C4-2B (cell line): ENCODE measurements around the gene RFX7.

Source experiments
- H3K27ac ChIP-seq: fragments of 450-650 bp; 2 replicates; pipeline ENCODE4 v1.5.1; 2017
- ZFX ChIP-seq: fragments of 450-650 bp; IDR thresholded peaks from 2 replicates; pipeline ENCODE4 v1.6.1; 2017
- TF ChIP-seq, protein P1 (sequence below): fragments of 450-650 bp; conservative IDR thresholded peaks from 2 replicates; pipeline ENCODE4 v1.5.1; 2017; ENCODE audit warnings: mild to moderate bottlenecking

The RFX7 gene

DNA sequence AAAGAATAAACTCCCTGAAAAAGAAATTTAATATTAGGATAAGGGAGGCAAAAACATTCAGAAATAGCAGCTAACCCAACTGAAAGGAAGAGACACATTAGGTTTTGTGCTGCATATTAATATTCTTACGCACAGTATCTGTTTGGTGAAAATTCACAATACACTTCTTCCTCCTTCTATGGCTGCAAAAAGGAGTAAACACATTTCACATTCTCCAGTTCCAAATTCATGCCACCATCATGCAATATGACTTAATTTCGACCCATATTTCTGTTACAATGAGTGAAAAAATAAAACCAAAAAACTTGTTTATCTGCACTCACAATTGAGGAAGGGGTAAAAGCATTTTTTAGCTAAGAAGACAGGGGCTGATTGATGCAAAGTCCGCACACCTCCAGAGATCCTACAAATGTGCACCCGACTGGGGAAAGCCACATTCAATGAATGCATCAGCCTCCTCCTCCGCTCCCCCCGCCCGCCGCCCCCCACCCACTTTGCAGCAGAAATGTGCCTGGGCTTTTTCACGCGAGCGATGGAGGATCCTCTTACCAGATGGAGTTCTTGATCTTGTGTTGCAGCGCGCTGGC lies 1.0 kb downstream of the RFX7 start:
- no peak for TF ChIP-seq ZFX
- TF ChIP-seq, protein P1, sequence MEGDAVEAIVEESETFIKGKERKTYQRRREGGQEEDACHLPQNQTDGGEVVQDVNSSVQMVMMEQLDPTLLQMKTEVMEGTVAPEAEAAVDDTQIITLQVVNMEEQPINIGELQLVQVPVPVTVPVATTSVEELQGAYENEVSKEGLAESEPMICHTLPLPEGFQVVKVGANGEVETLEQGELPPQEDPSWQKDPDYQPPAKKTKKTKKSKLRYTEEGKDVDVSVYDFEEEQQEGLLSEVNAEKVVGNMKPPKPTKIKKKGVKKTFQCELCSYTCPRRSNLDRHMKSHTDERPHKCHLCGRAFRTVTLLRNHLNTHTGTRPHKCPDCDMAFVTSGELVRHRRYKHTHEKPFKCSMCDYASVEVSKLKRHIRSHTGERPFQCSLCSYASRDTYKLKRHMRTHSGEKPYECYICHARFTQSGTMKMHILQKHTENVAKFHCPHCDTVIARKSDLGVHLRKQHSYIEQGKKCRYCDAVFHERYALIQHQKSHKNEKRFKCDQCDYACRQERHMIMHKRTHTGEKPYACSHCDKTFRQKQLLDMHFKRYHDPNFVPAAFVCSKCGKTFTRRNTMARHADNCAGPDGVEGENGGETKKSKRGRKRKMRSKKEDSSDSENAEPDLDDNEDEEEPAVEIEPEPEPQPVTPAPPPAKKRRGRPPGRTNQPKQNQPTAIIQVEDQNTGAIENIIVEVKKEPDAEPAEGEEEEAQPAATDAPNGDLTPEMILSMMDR: no peak
- peak overlapping the region; percentile 93 for H3K27ac ChIP-seq

DNA sequence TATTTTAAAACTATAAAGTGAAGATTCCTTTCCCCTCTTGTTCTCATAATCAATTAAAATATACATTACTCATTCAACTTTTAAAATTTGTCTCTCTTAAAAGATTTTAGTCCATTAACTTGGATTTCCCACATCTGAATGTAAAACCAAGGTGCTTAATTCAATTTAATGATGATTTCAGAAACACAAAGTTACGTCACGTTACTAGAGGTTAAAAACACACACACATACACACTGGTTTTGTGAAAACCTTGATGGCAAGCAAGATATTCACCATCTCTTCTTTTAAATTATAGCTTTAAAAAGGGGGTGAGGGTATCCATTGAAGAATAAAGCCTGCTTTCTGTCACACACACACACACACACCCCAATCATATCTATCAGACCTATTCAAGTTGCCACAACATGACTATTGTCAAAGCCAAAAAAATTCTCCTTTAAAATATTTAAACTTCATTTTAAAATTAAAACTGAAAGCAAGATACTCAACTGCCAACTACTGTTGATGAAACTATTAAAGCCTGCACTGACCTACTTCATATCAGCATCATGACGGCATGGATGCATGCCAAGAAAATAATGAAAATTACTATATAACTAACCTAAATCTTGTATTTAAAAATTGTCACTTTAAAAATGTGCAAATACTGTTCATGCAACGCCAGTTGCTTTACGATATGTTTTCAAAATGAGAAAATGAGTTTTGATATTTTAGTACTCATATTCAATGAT lies 2.1 kb downstream of the RFX7 start:
- no peak for TF ChIP-seq ZFX
- TF ChIP-seq, protein P1: no peak
- no peak overlapping the region for H3K27ac ChIP-seq

DNA sequence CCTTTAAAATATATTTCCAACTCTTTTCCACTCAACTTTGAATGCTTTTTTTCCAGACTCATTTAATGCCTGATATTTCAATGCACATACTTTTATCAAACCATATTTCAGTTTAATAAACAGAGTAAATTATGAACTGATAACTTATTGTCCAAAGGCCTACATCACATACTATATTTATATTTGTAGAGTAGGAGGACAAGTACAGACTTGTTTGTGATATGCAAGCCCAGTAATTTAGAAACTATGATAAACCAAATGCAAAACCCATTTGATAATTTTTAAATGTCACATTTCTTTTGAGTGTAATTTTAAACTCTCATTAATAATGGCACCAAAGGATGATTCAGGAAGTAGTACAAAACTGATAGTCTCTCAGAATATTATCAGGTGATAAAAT lies 3.3 kb downstream of the RFX7 start:
- H3K27ac ChIP-seq: no peak overlapping the region
- TF ChIP-seq, protein P1: no peak

DNA sequence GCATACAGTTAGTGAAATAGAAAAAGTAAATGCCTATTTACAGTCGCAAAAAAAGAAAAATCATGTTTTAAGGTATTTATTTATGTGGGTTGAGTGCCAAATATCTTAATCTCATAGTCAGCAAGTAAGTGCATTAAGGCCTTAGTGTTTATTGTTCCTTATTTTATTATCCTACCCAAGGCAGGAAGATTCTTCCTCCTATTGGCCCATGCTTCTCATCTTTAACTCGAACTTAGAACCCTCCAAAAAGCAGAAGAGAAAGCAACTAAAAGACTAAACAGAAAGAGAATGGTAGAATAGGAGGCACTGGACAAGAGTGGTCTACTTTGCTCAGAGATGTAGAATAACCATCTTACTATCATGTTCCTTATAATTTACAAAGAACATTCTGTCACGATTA lies 7.5 kb downstream of the RFX7 start:
- TF ChIP-seq, protein P1: no peak
- TF ChIP-seq ZFX: no peak
- H3K27ac ChIP-seq: no peak overlapping the region

DNA sequence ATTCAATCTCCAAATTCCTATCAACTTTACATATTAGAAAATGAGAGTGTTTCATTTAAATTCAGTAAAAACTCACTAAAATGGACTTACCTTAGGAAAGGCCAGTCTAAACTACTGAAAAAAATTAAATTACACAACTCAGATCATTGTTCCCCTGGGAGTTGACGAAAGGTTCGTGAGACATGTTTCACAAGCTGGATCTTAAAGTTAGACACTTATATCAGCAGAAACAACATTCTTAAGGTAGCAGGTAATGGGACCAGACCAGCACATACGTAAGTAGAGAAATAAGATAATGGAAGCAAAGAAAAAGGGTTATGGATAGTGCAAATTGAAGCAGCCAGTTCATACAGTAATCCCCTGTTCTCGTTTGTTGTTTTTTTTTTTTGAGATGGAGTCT lies 8.9 kb downstream of the RFX7 start:
- no peak overlapping the region for H3K27ac ChIP-seq

DNA sequence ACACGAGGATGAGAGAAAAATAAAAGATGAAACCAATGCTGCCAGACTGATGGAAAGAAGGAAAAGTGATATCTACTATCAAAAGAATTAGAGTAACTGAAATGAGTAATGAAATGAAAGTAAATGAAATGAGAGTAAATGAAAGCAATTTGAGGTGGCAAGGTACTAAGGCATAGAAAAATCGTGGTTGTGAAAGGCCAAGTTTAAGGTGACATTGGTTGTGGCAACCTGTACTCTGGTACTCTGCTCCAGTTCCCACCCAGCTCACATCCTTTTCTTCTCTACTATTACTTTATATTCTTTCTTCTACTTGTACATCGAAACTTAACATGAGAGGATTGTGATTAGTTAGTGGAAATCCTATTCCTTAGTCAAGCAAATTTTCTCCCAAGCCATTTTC lies 10.1 kb downstream of the RFX7 start:
- TF ChIP-seq, protein P1: no peak
- TF ChIP-seq ZFX: no peak
- no peak overlapping the region for H3K27ac ChIP-seq

More for the DNA sequence above, 8.9 kb downstream of the RFX7 start:
- no peak for TF ChIP-seq ZFX

DNA sequence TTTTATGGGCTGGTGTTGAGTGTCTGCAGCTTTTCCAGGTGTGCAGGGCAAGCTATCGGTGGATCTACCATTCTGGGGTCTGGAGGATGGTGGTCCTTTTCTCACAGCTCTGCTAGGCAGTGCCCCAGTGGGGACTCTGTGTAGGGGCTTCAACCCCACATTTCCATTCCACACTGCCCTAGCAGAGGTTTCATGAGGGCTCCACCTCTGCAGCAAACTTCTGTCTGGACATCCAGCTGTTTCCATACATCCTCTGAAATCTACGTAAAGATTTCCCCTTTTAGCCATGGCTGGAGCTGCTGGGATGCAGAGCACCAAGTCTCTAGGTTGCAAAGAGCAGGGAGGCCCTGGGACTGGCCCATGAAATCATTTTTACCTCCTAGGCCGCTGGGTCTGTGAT lies 11.6 kb downstream of the RFX7 start:
- H3K27ac ChIP-seq: no peak overlapping the region
- TF ChIP-seq, protein P1: no peak
- no peak for TF ChIP-seq ZFX

DNA sequence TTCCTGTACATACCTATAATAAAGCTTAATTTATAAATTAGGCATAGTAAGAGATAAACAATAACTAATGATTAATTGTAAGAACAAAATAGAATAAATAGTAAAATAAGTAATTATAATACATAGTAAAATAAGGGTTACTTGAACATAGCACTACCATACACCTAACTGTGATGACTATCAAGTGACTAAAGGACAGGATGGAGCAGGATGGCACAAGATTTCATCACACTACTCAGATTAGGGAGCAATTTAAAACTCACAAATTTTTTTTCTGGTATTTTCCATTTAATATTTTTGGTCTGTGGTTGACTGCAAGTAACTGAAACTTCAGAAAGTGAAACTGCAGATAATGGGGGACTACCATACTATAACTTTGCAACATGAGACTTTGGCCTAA lies 14.8 kb downstream of the RFX7 start:
- TF ChIP-seq, protein P1: no peak
- TF ChIP-seq ZFX: no peak
- H3K27ac ChIP-seq: no peak overlapping the region
